ENCODE measurements around the gene ELP2.

The ELP2 gene

GRCh38 chr18:36127836-36128529, 1.7 kb upstream of the ELP2 start:
- DNase-seq = no peak

- peak; percentile 29 for DNase-seq
These were observed 1.2 kb upstream of the ELP2 start for GRCh38 chr18:36128530-36128870.

- no peak for DNase-seq
These were observed 796 bp upstream of the ELP2 start for GRCh38 chr18:36128907-36129299.

- no peak for DNase-seq
These were observed 536 bp downstream of the ELP2 start for GRCh38 chr18:36130039-36130831.

- DNase-seq = no peak
These were observed 1.4 kb downstream of the ELP2 start for GRCh38 chr18:36130883-36131653.

GRCh38 chr18:36131692-36132483, 2.2 kb downstream of the ELP2 start:
- DNase-seq = no peak

GRCh38 chr18:36132756-36133155, 3.1 kb downstream of the ELP2 start:
- no peak for DNase-seq

- DNase-seq = no peak
These were observed 5.6 kb downstream of the ELP2 start for GRCh38 chr18:36135264-36135663.

- DNase-seq = peak; percentile 24
These were observed 9.5 kb downstream of the ELP2 start for GRCh38 chr18:36139245-36139644.

- no peak for DNase-seq
These were observed 11.9 kb downstream of the ELP2 start for GRCh38 chr18:36141576-36141975.

GRCh38 chr18:36142751-36143150, 13.1 kb downstream of the ELP2 start:
- DNase-seq = no peak

- DNase-seq = no peak
These were observed 13.7 kb downstream of the ELP2 start for GRCh38 chr18:36143391-36143790.

GRCh38 chr18:36149514-36150289, 20.0 kb downstream of the ELP2 start:
- no peak for DNase-seq

- no peak for DNase-seq
These were observed 23.1 kb downstream of the ELP2 start for GRCh38 chr18:36152781-36153180.

- DNase-seq = no peak
These were observed 23.5 kb downstream of the ELP2 start for GRCh38 chr18:36153203-36153602.

- no peak for DNase-seq
These were observed 24.1 kb downstream of the ELP2 start for GRCh38 chr18:36153771-36154170.

GRCh38 chr18:36155851-36156757, 26.4 kb downstream of the ELP2 start:
- DNase-seq = no peak

GRCh38 chr18:36157441-36157840, 27.7 kb downstream of the ELP2 start:
- DNase-seq = no peak

- DNase-seq = no peak
These were observed 28.7 kb downstream of the ELP2 start for GRCh38 chr18:36158266-36158867.

- no peak for DNase-seq
These were observed 31.3 kb downstream of the ELP2 start for GRCh38 chr18:36160959-36161371.

GRCh38 chr18:36162981-36163380, 33.3 kb downstream of the ELP2 start:
- no peak for DNase-seq

Measured in NCI-H1105 treated with DMSO at 0.1 percent for 48 hours (cell line).